Stimulated activated CD4-positive, alpha-beta T cell treated with anti-CD3 and anti-CD28 coated beads, Interleukin-4, amount 100 ng/mL, for 24 hours (primary cell): Measurements from ENCODE around the gene SLC39A2.
"Not testable (repeated sequence)": the region's sequence is repeated elsewhere in the genome, so short reads cannot be mapped to it uniquely, and the experiment has no call there.

Source experiments
- DNase-seq: peaks from one replicate; pipeline ENCODE4 v3.0.0-alpha.2; 2020

The SLC39A2 gene

DNA sequence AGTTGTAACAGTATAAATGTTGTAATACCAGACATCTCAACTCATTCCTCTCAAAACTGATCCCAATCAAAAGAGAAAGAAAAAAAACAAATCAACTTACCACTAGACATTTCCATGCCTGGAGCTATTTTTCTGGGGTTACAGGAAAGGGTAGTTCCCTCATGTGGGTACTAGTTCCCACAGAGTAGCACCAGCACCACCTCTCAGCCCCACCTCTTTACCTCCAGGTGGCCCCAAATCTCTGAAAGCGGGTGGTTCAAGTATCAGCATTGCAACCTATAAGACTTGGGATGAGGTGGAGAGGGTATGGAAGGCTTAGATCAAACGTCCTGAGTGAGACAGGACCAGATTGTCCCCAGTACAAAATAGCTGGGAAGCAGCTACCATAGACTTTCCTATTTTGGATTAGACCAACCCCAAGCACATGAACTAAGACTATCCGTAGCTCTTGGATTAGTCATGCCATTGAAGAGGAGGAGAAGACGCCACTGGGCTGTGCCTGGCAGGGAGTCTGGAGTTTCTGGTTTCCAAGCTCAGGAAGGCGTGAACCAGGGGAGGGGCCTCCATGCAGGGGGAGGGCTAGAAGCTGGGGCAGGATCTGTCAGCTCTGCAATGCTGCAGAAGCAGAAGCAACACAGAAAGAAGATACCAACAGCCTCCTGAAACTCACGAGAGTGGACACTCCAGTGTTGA, at the start of gene SLC39A2:
SLC39A2 (plus strand) TSS at position 620 of the 693 bp plus-strand sequence. CDS start 154 bp downstream, outside the sequence.
- DNase-seq, result no peak

DNA sequence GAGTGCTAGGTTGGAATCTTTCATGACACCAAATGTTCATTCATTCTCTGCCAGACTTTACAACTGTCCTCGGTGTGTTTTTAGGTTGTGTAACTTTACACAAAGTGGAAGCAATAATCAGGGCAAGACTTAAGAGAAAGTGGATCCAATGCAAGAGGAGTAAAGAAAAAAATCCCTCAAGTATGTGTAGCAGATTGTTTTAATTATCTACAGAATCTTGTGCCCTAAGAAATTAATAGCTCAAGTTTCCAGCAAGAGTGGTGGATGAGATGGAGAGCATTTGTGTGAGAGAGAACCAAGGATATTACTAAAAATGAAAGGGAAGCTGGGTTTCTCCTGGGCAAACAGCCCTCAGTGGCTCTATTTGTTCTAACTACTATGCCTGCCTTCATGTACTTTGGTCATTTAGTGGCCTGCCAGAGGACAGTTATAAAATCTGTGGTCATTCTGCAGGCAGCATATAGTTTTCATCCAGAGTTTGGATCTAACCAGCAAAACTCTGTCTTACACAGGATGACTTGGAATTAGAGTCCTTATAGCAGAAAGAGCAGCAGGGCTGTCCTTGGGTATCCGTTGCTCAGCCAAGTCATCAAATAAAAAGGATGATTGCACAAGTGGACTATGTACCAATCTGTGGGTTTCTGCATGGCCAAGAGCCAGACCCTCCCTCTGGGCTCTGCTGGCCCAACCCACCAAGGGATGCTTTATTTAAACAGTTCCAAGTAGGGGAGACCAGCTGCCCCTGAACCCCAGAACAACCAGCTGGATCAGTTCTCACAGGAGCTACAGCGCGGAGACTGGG, 44.2 kb upstream of the SLC39A2 start, which contains the start of gene RNASE2:
RNASE2 (plus strand) TSS at position 752 of the 802 bp plus-strand sequence. CDS start 285 bp downstream, outside the sequence.
- not testable (repeated sequence) for DNase-seq

GRCh38 chr14:20955538-20955873, 43.6 kb upstream of the SLC39A2 start:
- DNase-seq, result not testable (repeated sequence)

DNA sequence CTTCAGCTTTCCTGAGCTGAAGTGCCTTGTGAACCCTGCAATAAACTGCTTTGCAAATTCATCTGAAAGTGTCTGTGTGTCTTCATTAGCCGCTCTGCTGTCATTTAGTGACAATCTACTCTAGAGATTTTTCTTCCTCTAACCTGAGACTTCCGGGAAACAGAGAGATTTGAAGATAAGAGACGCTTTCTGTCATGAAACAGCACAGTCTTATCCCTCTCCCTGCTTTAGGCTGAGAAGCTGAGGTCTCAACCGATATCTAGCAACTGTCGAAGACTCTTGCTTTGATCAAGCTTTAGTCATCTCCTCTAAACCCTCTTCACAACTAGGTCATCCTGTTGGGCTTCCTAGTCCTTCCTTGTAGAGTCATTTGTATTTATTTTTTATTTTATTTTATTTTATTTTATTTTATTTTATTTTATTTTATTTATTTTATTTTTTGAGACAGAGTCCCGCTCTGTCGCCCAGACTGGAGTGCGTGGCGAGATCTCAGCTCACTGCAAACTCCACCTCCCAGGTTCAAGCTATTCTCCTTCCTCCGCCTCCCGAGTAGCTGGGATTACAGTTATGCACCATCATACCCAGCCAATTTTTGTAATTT, 42.6 kb upstream of the SLC39A2 start:
- DNase-seq, result no peak

- not testable (repeated sequence) for DNase-seq
These were observed 40.1 kb upstream of the SLC39A2 start for GRCh38 chr14:20958946-20959345.

DNA sequence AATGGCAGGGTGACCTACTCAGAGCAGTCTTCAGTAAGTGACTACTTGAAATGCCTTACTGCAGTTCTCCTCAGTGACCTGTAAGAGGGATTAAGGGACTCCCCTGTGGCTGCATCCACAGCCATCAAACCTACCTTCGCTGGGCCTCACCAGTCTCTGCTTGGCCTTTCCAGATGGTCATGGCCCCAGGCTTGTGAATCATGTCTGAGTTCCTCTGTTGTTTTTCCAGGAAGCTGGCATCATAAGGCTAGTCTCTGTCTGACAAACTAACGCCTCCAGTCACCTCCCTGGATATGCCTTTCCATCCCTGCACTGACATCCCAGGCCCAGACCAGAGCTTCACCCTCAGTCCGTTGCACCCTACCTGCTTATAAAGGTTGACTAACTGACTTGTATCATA, 29.8 kb upstream of the SLC39A2 start:
- DNase-seq, result no peak

DNA sequence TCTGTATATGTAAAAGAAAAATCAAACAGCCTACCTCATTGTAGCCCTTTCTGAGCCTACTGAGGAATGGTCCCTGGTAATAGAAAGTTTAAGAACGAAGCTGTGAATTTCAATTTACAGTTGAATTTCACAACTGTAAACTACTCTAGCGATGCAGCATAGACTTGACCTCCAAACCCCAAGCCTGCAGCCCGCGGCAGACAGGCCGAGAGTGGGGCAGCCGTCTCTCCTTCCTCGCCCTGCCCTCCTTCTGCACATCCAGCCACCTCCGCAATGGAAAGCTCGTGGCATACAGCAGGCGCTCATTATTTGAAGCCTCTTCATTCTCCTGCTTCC, 28.5 kb upstream of the SLC39A2 start:
- DNase-seq, result no peak

DNA sequence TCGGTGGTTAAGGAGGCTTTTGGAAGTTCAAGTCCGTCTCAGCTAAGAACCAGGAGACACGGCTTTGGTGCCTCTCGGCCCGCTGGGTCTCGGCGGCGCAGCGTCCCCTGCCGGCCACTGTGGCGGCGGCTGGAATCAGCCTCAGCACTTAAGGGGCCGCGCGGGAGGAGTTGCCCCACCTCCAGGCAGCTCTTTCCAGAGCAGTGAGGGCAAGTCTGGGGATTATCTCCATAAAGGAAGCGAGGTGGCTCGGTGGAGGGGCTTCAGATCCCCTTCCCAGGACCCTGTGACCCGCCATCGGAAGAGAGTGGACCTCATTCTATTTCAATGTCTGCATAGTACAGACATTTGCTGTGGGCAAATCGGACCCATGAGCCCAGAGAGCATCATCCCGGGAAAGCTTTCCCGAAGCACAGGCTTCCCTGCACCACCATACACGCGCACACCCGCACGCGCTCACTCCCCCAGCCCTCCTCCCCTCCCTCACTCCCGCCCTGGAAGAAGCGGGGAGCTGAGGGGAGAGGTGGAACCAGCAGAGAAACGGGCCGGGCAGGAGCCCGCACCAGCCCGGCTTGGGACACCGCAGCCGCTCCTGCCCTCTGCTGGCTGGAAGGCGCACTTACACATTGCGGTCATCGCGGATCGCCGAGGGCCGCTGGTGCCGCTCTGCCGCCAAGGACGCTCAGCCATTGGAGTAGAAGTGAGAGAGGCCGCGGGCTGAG, 27.9 kb upstream of the SLC39A2 start:
- peak; percentile 80 for DNase-seq

DNA sequence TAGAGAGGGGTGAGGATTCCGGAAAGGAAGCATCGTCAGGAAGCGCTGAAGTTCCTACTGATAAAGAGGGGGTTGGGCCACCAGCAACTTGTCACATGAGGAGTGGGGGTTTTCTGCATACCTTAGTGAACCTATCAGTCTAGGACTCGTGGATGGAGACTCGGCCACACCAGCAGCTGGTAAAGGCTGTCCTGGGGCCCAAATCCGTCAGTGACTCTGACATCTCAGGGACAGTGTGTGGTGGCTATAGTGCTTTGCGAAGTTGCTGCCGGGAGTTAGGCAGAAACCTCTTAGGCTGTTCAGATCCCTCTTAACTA, 27.4 kb upstream of the SLC39A2 start:
- no peak for DNase-seq

DNA sequence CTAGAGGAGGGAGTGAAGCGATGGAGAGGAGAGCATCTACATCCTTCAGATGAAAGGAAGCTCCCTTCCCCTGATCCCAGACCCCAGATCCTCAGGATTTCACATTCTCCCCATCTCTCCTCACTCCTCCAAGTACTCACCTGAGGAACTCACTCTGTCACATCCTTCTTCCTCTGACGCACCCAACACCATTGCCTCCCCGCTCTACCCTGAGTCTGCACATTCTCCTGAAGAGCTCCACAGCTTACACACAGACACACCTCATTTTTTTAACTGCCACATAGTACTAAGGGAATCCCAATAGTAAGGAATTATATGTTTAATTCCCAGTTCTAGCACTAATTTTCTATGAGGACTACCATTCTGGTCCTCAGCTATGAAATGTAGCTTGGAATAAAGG, 25.6 kb upstream of the SLC39A2 start:
- DNase-seq, result no peak

GRCh38 chr14:20976291-20976690, 22.8 kb upstream of the SLC39A2 start:
- no peak for DNase-seq

- no peak for DNase-seq
These were observed 20.4 kb upstream of the SLC39A2 start for GRCh38 chr14:20978687-20979086.

- DNase-seq, result no peak
These were observed 18.2 kb upstream of the SLC39A2 start for GRCh38 chr14:20980906-20981305.

GRCh38 chr14:20982646-20983369, 16.3 kb upstream of the SLC39A2 start:
- DNase-seq, result no peak

DNA sequence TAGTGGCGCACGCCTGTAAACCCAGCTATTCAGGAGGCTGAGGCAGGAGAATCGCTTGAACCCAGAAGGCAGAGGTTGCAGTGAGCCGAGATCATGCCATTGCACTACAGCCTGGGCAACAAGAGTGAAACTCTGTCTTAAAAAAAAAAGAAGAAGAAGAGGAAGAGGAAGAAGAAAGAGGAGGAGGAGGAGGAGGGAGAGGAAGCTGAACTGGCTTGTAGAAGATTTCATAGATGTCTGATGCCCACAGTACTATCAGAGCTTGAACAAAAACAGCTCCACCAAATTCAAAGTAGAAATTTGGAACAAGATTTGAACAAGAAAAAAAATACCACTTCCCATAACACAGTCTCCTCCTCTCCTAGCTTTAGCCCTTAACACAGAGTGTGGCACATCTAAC, 13.4 kb upstream of the SLC39A2 start:
- DNase-seq, result not testable (repeated sequence)

- DNase-seq, result no peak
These were observed 12.3 kb upstream of the SLC39A2 start for GRCh38 chr14:20986811-20987210.

- no peak for DNase-seq
These were observed 10.2 kb upstream of the SLC39A2 start for GRCh38 chr14:20988717-20989470.

- DNase-seq, result no peak
These were observed 9.7 kb upstream of the SLC39A2 start for GRCh38 chr14:20989471-20989786.

- peak; percentile 91 for DNase-seq
These were observed 9.1 kb upstream of the SLC39A2 start, which contains the start of gene METTL17 for GRCh38 chr14:20989787-20990600. Gene METTL17, plus strand, starts transcription at chr14:20989980. Its CDS starts 23 bp downstream, at chr14:20990003.

GRCh38 chr14:20996521-20996920, 2.6 kb upstream of the SLC39A2 start:
- no peak for DNase-seq

GRCh38 chr14:20997115-20997514, 2.0 kb upstream of the SLC39A2 start:
- DNase-seq, result no peak
